ENCODE results near the gene AADACL3.

Gene AADACL3

GRCh38 chr1:12773438-12773837 is 57.5 kb downstream of the AADACL3 start, which contains the start of gene PRAMEF12:
Gene PRAMEF12, plus strand, starts transcription at chr1:12773738. Its CDS starts 1,130 bp downstream, at chr1:12774868.
- no peak for TF ChIP-seq CTCF (conservative IDR thresholded peaks at IDR 0.05; ENCODE audit: low read depth, low read length)
- no peak for DNase-seq (ENCODE audit: low read depth)
- no peak within 1 kb of the TSS for H3K4me3 ChIP-seq (ENCODE audit: low read depth, low read length)

- TF ChIP-seq CTCF (conservative IDR thresholded peaks at IDR 0.05; ENCODE audit: low read depth, low read length) = no peak
- DNase-seq (ENCODE audit: low read depth) = no peak
- no peak overlapping the region for H3K4me3 ChIP-seq (ENCODE audit: low read depth, low read length)
Observed at GRCh38 chr1:12774801-12775345, 59.0 kb downstream of the AADACL3 start.

GRCh38 chr1:12775443-12775842 is 59.5 kb downstream of the AADACL3 start:
- DNase-seq (ENCODE audit: low read depth) = no peak
- H3K4me3 ChIP-seq (ENCODE audit: low read depth, low read length) = no peak overlapping the region
- TF ChIP-seq CTCF (conservative IDR thresholded peaks at IDR 0.05; ENCODE audit: low read depth, low read length) = no peak

GRCh38 chr1:12776801-12777557 is 61.1 kb downstream of the AADACL3 start:
- DNase-seq (ENCODE audit: low read depth) = no peak
- TF ChIP-seq CTCF (conservative IDR thresholded peaks at IDR 0.05; ENCODE audit: low read depth, low read length) = no peak
- no peak overlapping the region for H3K4me3 ChIP-seq (ENCODE audit: low read depth, low read length)

All from choroid plexus epithelial cell (primary cell).